Endothelial cell of umbilical vein (primary cell): Measurements from ENCODE around the gene OGFOD2.

Source experiments
- CTCF ChIP-seq, 2 donors: IDR thresholded peaks; 1 replicate in 1 of 2; 2 replicates in 1 of 2; pipeline ENCODE4 v1.5.1; 2011; ENCODE audit warnings: low read length in 2 of 2, mild to moderate bottlenecking in 2 of 2, moderate library complexity in 2 of 2, control low read depth in 1 of 2, inconsistent platforms in 1 of 2, low read depth in 1 of 2; ENCODE audit not compliant: insufficient read depth in 1 of 2; ENCODE audit errors: extremely low read depth in 1 of 2
- EZH2 ChIP-seq: IDR thresholded peaks from 2 replicates; pipeline ENCODE4 v1.6.1; 2012; ENCODE audit warnings: borderline replicate concordance, low read depth, mild to moderate bottlenecking, moderate library complexity, low read length, inconsistent platforms; ENCODE audit not compliant: severe bottlenecking
- FOS ChIP-seq: IDR thresholded peaks from 2 replicates; pipeline ENCODE4 v1.6.1; 2011; ENCODE audit warnings: mild to moderate bottlenecking, low read length, moderate library complexity, borderline replicate concordance; ENCODE audit not compliant: insufficient read depth
- GATA2 ChIP-seq: IDR thresholded peaks from 2 replicates; pipeline ENCODE4 v1.7.0; 2011; ENCODE audit warnings: low read depth, mild to moderate bottlenecking, moderate library complexity, mixed read lengths, low read length; ENCODE audit not compliant: insufficient read length, insufficient read depth
- JUN ChIP-seq: IDR thresholded peaks from 2 replicates; pipeline ENCODE4 v1.6.1; 2011; ENCODE audit warnings: borderline replicate concordance, low read depth; ENCODE audit not compliant: insufficient read length, insufficient read depth
- POLR2A ChIP-seq: IDR thresholded peaks from 2 replicates; pipeline ENCODE4 v1.6.1; 2012; ENCODE audit warnings: low read depth, mild to moderate bottlenecking, control low read depth, low read length
- POLR2AphosphoS5 ChIP-seq: IDR thresholded peaks from 2 replicates; pipeline ENCODE4 v1.6.1; 2012; ENCODE audit warnings: low read depth, mild to moderate bottlenecking, control low read depth, low read length, moderate library complexity; ENCODE audit not compliant: insufficient read depth
- TF ChIP-seq, protein P1 (sequence below): IDR thresholded peaks from 2 replicates; pipeline ENCODE4 v1.6.1; 2011; ENCODE audit not compliant: insufficient read depth, insufficient read length

DNA sequence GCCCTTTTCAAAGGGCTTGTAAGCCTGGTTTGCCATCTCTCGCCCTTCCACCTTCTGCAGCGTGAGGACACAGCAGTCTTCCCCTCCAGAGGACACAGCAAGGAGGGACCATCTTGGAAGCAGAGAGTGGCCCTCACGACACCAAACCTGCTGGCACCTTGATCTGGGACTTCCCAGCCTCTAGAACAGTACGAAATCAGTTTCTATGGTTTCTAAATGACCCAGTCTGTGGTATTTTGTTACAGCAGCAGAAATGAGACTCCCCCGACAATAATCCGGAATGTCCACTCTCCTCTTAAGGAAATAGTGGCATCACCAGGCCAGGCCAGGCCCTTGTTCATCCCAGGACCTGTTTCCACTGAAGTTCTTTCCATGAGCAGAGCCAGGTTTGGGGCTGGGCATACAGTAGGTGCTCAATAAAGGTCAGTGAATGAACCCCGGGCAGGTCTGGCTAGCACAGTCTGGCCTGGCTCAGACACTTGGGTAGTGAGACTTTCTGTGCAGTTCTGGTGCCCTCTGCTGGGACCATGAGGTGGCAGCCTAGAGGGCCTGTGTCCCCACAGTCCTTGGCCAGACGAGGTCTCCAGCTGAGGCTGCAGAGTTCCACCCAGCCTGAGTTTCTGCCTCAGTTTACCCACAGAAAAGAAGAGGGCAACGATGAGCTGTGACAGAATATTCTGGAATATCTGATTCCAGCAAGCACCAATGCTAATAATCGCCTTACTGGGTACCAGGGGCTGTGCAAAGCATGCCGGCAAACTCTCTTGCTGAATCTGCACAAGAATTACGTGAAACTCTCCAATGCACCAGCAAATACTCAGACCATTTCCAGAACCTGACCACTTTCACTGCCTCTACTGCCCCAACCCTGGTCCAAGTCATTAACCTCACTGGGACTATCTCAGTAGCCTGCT, 22.8 kb upstream of the OGFOD2 start:
- peak; percentile 91 to 92 for TF ChIP-seq CTCF (IDR thresholded peaks at IDR 0.05; ENCODE audit: extremely low read depth in 1 of 2, insufficient read depth in 1 of 2, low read depth in 1 of 2, low read length in 2 of 2)
- TF ChIP-seq POLR2A: no peak
- TF ChIP-seq EZH2: no peak
- TF ChIP-seq POLR2AphosphoS5: no peak
- TF ChIP-seq, protein P1, sequence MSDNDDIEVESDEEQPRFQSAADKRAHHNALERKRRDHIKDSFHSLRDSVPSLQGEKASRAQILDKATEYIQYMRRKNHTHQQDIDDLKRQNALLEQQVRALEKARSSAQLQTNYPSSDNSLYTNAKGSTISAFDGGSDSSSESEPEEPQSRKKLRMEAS: no peak
- TF ChIP-seq JUN: no peak
- no peak for TF ChIP-seq GATA2
- no peak for TF ChIP-seq FOS
